Esophagus squamous epithelium (tissue), 4 donors: ENCODE measurements around the gene CCNF.

Source experiments
- POLR2A ChIP-seq, 4 donors: fragments of 450-650 bp; IDR thresholded peaks; one replicate each; pipeline ENCODE4 v1.6.1; 2017; ENCODE audit warnings: antibody characterized with exemption in 4 of 4, mild to moderate bottlenecking in 4 of 4, moderate library complexity in 3 of 4
- TF ChIP-seq, protein P1 (sequence below), 6 experiments: fragments of 450-650 bp in 4 of 6; fragments of 200-600 bp in 2 of 6; sonication (generic) in 2 of 6; IDR thresholded peaks; one replicate each; pipeline ENCODE4 v1.5.1; 2016 to 2019; ENCODE audit warnings: antibody characterized with exemption in 6 of 6, mild to moderate bottlenecking in 4 of 6, moderate library complexity in 4 of 6

DNA sequence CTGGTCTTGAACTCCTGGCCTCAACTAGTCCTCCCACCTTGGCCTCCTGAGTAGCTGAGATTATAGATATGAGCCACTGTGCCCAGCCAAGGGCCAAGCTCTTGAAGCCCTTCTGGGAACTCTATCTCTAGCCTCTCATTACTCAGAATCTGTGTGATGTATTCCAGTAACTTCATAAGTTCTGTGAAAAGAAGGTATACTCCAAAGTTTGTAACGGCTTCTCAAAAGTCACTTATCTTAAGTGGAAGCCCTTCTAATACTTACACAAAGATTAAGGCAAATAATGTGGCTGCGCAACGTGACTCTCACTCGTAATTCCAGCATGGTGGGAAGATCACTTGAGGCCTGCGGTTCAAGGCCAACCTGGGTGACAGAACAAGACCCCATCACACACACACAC is 65.4 kb downstream of the CCNF start:
- TF ChIP-seq, protein P1, sequence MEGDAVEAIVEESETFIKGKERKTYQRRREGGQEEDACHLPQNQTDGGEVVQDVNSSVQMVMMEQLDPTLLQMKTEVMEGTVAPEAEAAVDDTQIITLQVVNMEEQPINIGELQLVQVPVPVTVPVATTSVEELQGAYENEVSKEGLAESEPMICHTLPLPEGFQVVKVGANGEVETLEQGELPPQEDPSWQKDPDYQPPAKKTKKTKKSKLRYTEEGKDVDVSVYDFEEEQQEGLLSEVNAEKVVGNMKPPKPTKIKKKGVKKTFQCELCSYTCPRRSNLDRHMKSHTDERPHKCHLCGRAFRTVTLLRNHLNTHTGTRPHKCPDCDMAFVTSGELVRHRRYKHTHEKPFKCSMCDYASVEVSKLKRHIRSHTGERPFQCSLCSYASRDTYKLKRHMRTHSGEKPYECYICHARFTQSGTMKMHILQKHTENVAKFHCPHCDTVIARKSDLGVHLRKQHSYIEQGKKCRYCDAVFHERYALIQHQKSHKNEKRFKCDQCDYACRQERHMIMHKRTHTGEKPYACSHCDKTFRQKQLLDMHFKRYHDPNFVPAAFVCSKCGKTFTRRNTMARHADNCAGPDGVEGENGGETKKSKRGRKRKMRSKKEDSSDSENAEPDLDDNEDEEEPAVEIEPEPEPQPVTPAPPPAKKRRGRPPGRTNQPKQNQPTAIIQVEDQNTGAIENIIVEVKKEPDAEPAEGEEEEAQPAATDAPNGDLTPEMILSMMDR (IDR thresholded peaks at IDR 0.05): no peak
- no peak for TF ChIP-seq POLR2A (IDR thresholded peaks at IDR 0.05)
